Hepatocyte (in vitro differentiated cells): Measurements from ENCODE around the gene SYVN1.

Source experiments
- CTCF ChIP-seq: fragments of 200-600 bp; sonication (generic); IDR thresholded peaks from 2 replicates; pipeline ENCODE4 v1.5.1; 2016; ENCODE audit warnings: antibody characterized with exemption, mild to moderate bottlenecking; ENCODE audit not compliant: poor library complexity
- EZH2 ChIP-seq: fragments of 200-600 bp; sonication (generic); IDR thresholded peaks from 2 replicates; pipeline ENCODE4 v1.6.1; 2016; ENCODE audit warnings: antibody characterized with exemption, mild to moderate bottlenecking, borderline replicate concordance

DNA sequence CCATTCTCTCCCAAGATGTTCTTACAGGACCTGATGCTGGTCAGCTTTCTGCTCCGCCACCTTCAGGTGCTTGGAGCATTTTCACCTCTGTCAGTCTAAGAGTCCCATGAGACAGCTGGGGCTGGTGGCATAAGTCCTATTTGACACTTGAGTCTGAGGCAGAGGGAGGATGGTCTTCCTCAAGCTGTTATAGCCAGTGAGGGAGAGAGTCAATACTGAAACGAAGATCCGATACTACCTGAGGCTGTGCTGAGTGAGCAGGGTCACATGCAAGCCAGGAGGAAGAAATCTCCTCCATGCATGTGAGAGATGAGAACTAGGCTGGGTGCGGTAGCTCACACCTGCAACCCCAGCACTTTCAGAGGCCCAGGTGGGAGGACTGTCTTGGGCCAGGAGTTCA, 44.7 kb downstream of the SYVN1 start:
- TF ChIP-seq EZH2: no peak
- no peak for TF ChIP-seq CTCF
